ENCODE results near the gene NEIL3. TPM values are rescaled to one million over a fixed set of nuclear protein-coding genes. Genes with fewer than 3 reads are reported as not detected.

Gene NEIL3
- total and polyA plus RNA-seq, 7 donors: 0.01 to 0.17 (median 0.14) TPM; not detected in 3

GRCh38 chr4:177367336-177367735 lies 57.7 kb downstream of the NEIL3 start:
- H3K27me3 ChIP-seq (ENCODE audit: insufficient read depth in 3 of 3, low read length in 2 of 3): no peaks in the 10 kb centered on the region
- intact Hi-C loops (cut with DNase I): no loop called here
- no peak overlapping the region for H3K4me3 ChIP-seq
- no peaks in the 10 kb centered on the region for H3K9me3 ChIP-seq
- H3K4me1 ChIP-seq: no peaks in the 10 kb centered on the region
- WGBS, 3 donors: 83 to 94% (median 87%) methylated on average over 3 of the region's 3 CpGs
- ATAC-seq (no peak), DNase-seq (no peak)
- no peak for TF ChIP-seq CTCF (IDR thresholded peaks at IDR 0.05)
- H3K36me3 ChIP-seq (ENCODE audit: insufficient read depth in 1 of 2, low read depth in 1 of 2): no peaks in the 10 kb centered on the region
- no peak overlapping the region for H3K27ac ChIP-seq

DNA sequence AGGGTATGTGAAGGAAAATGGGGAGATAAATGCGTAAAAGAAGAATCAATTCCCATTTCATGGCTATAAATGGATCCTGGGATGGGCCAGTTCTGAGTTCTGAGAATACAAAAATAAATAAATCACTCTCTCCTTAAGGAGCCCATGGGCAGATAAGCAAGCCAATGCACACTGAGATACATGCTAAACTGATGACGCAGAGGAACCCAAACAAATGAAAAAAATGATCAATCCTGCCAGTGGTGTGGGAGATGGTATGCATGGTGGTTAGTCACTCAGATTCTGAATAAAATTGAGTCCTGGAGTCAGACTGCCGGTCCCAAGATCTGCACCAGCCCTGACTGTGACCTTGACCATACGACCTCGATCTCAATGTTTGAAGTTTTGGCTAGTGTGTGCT lies 59.7 kb downstream of the NEIL3 start:
- no peak for TF ChIP-seq CTCF (IDR thresholded peaks at IDR 0.05)
- Histone ChIP-seq H3K27me3 (ENCODE audit: insufficient read depth in 3 of 3, low read length in 2 of 3) (no peaks in the 10 kb centered on the region), H3K27ac (no peak overlapping the region), H3K4me3 (no peak overlapping the region), H3K9me3 (no peaks in the 10 kb centered on the region), H3K4me1 (no peaks in the 10 kb centered on the region), H3K36me3 (ENCODE audit: insufficient read depth in 1 of 2, low read depth in 1 of 2) (no peaks in the 10 kb centered on the region)
- DNase-seq (no peak), ATAC-seq (no peak)
- 94 to 99% (median 95%) methylated on average over 5 of the region's 5 CpGs for WGBS, 3 donors
- intact Hi-C loops (cut with DNase I): no loop called here

- intact Hi-C loops (cut with DNase I): no loop called here
- Histone ChIP-seq H3K27ac (no peak overlapping the region), H3K4me3 (no peak overlapping the region), H3K4me1 (no peaks in the 10 kb centered on the region), H3K9me3 (no peaks in the 10 kb centered on the region), H3K36me3 (ENCODE audit: insufficient read depth in 1 of 2, low read depth in 1 of 2) (no peaks in the 10 kb centered on the region), H3K27me3 (ENCODE audit: insufficient read depth in 3 of 3, low read length in 2 of 3) (no peaks in the 10 kb centered on the region)
- DNase-seq: no peak
- no peak for ATAC-seq
- TF ChIP-seq CTCF (IDR thresholded peaks at IDR 0.05): no peak
- 76 to 82% (median 78%) methylated on average over 4 of the region's 4 CpGs for WGBS, 3 donors
Measured at GRCh38 chr4:177371461-177371860, 61.8 kb downstream of the NEIL3 start.

- TF ChIP-seq CTCF (IDR thresholded peaks at IDR 0.05): no peak
- H3K4me1 ChIP-seq: no peaks in the 10 kb centered on the region
- intact Hi-C loops (cut with DNase I): no loop called here
- no peak overlapping the region for H3K27ac ChIP-seq
- 43 to 51% (median 46%) methylated on average over 5 of the region's 5 CpGs for WGBS, 3 donors
- H3K9me3 ChIP-seq: no peaks in the 10 kb centered on the region
- no peak for DNase-seq
- no peak overlapping the region for H3K4me3 ChIP-seq
- no peak for ATAC-seq
- no peaks in the 10 kb centered on the region for H3K27me3 ChIP-seq (ENCODE audit: insufficient read depth in 3 of 3, low read length in 2 of 3)
- H3K36me3 ChIP-seq (ENCODE audit: insufficient read depth in 1 of 2, low read depth in 1 of 2): no peaks in the 10 kb centered on the region
Measured at GRCh38 chr4:177374966-177375365, 65.3 kb downstream of the NEIL3 start.

DNA sequence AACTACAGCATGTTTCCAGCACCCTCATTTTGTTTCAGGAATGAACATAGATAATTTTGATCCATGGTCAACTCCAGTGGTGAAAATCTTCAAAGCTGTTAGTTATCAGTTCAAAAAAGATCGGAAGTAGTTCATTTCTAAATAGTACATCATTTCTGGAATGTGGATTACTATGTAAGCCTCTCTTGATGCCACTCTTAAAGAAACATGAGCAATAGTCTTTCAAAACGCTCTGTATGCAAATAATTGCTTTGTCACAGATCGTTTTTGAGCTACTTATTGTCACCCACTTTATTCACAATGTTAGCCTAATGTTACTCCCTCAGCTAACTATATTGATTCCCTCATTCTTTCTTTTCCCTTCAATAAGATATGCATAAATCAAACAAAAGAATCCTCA lies 65.7 kb downstream of the NEIL3 start:
- H3K27me3 ChIP-seq (ENCODE audit: insufficient read depth in 3 of 3, low read length in 2 of 3): no peaks in the 10 kb centered on the region
- no peak overlapping the region for H3K4me3 ChIP-seq
- intact Hi-C loops (cut with DNase I): no loop called here
- 16 to 34% (median 21%) methylated on average over 3 of the region's 3 CpGs for WGBS, 3 donors
- H3K4me1 ChIP-seq: no peaks in the 10 kb centered on the region
- no peak for TF ChIP-seq CTCF (IDR thresholded peaks at IDR 0.05)
- no peaks in the 10 kb centered on the region for H3K36me3 ChIP-seq (ENCODE audit: insufficient read depth in 1 of 2, low read depth in 1 of 2)
- no peak for ATAC-seq
- H3K27ac ChIP-seq: no peak overlapping the region
- H3K9me3 ChIP-seq: no peaks in the 10 kb centered on the region
- no peak for DNase-seq
